GM21360 (cell line): ENCODE measurements around the gene PALM.

Source experiments
- ATAC-seq: cut with Tn5 transposase; IDR thresholded peaks from one replicate; pipeline ENCODE4 v1.9.1; 2021; ENCODE audit warnings: mild to moderate bottlenecking, moderate library complexity; ENCODE audit not compliant: unreplicated experiment

The PALM gene

GRCh38 chr19:750640-751423 is 42.1 kb downstream of the PALM start, which contains the start of gene MISP:
TSS of gene MISP (plus strand) at chr19:751112. CDS start at chr19:756947, 5,835 bp downstream.
- no peak for ATAC-seq

- ATAC-seq, result no peak
These were observed 43.0 kb downstream of the PALM start for GRCh38 chr19:751501-752341.

DNA sequence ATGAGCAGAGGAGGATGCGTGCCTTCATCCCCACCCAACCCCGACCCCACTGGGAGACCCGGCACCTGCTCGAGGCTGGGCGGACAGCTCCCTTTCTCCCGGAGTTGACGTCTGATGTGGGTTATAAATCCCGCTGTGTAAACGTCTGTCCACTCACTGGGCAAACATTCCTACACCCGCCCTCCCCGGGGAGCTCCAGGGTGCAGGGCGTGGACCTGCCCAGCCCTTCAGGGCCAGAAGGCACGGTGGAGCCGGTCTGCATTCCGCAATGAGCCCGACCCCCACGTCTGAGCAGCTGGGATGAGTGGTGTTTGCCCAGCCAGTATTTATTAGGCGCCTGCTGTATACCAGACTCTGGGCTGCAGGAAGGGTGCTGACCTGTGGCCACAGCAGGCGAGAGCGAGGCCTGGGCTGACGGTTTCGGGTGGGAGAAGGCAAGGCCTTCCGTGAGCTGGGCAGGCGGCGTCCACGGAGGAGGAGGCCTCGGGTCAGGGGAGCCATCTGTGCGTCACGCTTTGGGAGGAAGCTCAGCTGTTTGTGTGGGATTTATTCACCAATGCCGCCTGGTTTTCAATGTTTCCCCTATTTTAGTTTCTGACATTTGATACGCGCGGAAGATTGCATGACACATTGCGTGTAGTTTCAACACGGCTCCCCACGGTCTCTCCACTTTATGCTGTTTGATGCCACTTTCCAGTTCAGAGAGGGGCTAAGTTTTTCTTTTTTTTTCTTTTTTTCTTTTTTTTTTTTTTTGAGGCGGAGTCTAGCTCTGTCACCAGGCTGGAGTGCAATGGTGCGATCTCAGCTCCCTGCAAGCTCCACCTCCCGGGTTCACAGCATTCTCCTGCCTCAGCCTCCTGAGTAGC is 44.1 kb downstream of the PALM start:
- no peak for ATAC-seq

GRCh38 chr19:754530-754929 is 45.8 kb downstream of the PALM start:
- no peak for ATAC-seq

- no peak for ATAC-seq
These were observed 46.3 kb downstream of the PALM start for GRCh38 chr19:755063-755462.

DNA sequence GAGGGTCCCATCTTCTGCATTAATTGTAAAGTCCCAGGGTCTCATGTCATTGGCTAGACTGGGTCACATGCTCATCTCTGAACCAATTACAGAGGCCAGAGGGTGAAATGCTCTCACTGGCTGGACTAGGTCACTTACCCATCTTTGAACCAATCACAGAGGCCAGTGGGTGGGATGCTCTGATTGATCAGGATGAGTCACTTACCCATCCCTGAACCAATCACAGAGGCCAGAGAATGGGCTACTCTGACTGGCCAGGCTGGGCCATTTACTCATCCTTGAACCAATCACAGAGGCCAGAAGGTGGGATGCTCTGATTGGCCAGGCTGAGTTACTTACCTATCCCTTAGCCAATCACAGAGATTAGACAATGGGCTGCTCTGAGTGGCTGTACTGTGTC is 47.5 kb downstream of the PALM start:
- no peak for ATAC-seq

DNA sequence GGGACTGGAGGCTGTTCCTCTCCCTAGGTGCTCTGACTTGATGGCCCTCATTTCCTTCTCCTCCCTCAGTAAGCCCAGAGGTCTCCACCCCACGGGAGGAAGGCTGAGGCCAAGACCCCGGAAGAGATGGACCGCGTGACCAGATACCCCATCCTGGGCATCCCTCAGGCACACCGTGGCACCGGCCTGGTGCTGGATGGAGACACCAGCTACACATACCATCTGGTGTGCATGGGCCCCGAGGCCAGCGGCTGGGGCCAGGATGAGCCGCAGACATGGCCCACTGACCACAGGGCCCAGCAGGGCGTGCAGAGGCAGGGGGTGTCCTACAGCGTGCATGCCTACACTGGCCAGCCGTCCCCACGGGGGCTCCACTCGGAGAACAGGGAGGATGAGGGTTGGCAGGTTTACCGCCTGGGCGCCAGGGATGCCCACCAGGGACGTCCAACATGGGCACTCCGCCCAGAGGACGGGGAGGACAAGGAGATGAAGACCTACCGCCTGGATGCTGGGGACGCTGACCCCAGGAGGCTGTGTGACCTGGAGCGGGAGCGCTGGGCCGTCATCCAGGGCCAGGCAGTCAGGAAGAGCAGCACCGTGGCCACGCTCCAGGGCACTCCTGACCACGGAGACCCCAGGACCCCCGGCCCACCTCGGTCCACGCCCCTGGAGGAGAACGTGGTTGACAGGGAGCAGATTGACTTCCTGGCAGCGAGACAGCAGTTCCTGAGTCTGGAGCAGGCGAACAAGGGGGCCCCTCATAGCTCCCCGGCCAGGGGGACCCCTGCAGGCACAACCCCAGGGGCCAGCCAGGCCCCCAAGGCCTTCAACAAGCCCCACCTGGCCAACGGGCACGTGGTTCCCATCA is 48.3 kb downstream of the PALM start:
- no peak for ATAC-seq

DNA sequence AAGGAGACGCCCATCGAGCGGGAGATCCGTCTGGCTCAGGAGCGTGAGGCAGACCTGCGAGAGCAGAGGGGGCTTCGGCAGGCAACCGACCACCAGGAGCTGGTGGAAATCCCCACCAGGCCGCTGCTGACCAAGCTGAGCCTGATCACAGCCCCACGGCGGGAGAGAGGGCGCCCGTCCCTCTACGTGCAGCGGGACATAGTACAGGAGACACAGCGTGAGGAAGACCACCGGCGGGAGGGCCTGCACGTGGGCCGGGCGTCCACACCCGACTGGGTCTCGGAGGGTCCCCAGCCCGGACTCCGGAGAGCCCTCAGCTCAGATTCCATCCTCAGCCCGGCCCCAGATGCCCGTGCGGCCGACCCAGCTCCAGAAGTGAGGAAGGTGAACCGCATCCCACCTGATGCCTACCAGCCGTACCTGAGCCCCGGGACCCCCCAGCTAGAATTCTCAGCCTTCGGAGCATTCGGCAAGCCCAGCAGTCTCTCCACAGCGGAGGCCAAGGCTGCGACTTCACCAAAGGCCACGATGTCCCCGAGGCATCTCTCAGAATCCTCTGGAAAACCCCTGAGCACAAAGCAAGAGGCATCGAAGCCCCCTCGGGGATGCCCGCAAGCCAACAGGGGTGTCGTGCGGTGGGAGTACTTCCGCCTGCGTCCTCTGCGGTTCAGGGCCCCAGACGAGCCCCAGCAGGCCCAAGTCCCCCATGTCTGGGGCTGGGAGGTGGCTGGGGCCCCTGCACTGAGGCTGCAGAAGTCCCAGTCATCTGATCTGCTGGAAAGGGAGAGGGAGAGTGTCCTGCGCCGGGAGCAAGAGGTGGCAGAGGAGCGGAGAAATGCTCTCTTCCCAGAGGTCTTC is 49.3 kb downstream of the PALM start:
- no peak for ATAC-seq

DNA sequence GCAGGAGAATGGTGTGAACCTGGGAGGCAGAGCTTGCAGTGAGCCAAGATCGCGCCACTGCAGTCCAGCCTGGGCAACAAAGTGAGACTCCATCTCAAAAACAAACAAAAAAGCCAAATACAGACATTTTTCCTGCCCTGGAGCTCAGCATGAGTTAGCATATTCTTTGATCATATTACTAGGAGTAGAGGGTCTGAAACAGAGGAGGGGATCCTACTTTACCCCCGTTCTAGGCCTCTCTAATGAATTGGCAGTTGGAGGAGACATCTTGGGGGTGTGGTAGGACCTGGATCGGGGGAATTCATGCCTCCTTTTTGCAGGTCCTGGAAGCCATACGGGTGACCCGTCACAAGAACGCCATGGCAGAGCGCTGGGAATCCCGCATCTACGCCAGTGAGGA is 54.4 kb downstream of the PALM start:
- ATAC-seq, result no peak

DNA sequence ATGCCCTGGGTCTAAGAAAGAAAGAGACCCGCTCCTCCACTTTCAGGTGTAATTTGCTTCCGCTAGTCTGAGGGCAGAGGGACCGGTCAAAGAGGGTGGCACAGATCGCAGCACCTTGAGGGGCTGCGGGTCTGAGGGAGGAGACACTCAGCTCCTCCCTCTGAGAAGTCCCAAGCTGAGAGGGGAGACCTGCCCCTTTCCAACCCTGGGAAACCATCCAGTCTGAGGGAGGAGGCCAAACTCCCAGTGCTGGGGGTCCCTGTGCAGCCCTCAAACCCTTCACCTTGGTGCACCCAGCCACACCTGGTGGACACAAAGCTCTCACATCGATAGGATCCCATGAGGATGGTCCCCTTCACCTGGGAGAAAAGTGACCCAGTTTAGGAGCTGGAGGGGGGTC is 55.1 kb downstream of the PALM start:
- ATAC-seq, result no peak

DNA sequence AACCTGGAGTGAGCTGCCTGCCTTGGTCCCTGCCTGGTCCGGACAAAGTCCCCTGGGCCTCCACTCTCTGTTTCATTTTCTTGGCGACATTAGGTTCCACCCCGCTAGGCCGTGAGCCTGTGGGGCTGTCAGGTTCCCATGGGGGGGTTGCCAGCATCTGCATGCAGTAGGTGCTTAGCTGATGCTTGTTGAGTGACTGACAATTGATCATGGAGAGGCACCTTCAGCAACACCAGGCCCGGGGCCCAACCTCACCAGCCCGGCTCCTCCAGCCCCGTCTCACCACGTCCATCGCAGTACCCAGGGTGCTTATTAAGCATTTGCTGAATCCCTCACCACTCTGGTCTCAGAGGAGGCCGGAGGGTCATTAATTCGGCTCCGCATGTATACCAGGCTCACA is 55.6 kb downstream of the PALM start:
- ATAC-seq, result no peak

DNA sequence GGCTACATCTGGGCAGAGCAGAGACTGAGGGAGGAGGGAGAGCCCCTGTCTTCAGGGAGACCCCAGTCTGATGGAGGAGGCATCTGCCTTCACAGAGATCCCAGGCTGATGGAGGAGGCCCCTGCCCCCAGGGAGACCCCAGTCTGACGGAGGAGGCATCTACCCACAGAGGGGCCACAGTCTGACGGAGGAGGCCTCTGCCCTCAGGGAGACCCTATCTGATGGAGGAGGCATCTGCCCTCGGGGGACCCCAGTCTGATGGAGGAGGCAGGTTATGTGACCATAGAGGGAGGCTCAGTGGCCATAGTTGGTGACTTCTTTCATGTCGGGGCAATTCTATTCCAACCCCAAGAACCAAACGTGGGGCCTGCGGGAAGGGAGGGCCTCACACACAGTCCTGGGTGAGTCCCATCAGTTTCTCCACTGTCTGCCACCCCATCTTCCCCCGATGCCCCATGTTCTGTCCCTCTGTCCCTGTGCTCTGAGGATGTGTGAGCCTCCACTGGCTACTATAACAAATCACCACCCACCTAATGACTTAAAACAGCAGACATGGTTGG is 56.5 kb downstream of the PALM start:
- no peak for ATAC-seq

DNA sequence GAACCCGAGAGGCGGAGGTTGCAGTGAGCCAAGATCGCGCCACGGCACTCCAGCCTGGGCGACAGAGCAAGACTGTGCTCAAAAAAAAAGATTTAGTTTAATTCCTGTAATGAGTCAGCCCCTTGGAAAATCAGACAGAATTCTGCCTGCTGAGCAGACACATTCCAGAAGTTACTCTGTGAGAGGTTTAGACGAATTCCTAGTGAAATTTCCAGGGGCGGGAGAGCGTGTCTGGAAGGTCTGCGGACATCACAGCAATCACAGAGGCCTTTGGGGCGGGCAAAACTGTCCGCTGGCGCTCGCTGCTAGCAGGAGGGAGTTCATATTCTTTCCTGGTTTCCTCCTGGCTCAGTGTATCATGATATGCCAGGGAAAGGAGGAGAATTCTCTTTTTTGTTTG is 59.7 kb downstream of the PALM start:
- no peak for ATAC-seq

GRCh38 chr19:769616-770015 is 60.9 kb downstream of the PALM start:
- ATAC-seq, result no peak

DNA sequence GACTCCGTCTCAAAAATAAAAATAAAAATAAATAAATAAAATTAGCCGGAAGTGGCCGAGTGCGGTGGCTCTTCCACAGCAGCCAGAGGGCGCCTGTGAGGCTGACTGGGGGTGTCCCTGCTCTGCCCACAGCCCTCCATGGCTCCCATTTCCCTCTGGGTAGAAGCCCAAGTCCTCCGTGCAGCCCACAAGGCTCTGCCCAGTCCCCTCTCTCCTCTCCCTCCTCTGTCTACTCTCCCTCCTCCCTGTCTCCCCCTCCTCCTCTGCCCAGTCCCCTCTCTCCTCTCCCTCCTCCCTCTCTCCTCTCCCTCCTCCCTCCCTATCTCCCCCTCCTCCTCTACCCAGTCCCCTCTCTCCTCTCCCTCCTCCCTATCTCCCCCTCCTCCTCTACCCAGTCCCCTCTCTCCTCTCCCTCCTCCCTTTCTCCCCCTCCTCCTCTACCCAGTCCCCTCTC is 62.6 kb downstream of the PALM start:
- ATAC-seq, result no peak

GRCh38 chr19:772063-772462 is 63.3 kb downstream of the PALM start:
- no peak for ATAC-seq

DNA sequence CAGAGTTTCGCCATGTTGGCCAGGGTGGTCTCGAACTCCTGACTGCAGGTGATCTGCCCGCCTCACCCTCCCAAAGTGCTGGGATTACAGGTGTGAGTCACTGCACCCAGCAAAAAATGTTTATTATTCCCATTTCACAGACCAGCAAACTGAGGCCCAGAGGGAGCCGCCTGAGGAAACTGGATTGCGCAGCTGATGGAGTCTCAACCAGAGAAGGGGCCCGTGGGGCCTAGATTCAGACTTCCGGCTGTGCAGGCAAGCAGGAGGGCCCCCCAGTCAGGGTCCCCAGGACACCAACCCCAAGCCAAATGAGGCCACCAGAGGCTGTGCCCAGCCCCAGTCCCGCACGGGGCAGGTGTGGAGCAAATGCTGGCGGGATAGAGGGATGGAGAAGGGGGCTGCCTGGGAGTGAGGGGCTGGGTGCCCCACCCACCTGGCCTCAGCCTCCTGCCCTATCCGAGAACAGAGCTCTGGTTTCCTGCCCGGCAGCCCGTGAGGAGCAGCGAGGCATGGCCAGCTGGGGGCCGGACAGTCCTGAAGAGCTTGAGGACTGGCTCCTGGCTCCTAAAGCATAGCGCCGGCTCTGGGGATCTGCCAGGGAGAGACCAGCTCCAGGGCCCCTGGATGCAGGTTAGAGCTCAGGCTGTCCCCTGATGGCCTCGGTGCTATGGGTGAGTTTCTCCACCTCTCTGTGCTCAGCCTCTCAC is 64.1 kb downstream of the PALM start:
- no peak for ATAC-seq

DNA sequence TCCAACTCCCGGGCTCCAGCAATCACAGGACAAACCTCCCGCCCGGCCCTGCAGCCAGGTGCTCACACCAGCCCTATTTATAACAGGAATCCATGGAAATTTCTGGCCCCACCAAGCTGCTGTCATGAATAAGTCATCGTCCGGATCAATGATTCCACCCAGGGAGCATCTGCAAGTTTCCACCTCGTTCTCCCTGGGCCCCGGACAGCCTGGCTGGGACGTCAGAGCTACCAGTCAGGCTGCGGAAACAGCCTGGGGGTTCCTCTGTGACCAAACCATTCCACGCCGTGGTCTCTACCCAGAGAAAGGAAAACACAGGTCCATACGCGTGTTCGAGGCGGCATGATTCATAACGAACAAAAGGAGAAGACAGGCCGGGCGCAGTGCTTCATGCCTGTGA is 67.8 kb downstream of the PALM start:
- no peak for ATAC-seq
